AG04449 (cell line): ENCODE data around the gene TMED6.

Source experiments
- CTCF ChIA-PET: fragments of 350-600 bp; formaldehyde crosslinking; extraction: SDS; loops from one replicate; lab custom pipeline; 2021; ENCODE audit warnings: antibody characterized with exemption; lab: Yijun Ruan, JAX
- POLR2A ChIA-PET: fragments of 400-600, 350-600 bp; formaldehyde crosslinking; extraction: SDS; loops from one replicate; lab custom pipeline; 2020; ENCODE audit warnings: antibody characterized with exemption, inconsistent platforms; lab: Yijun Ruan, JAX
- DNase-seq: peaks from one replicate; pipeline ENCODE4 v3.0.0-alpha.2; 2010; ENCODE audit warnings: low read depth, low spot score
- H3K4me3 ChIP-seq: 2 replicates; pipeline ENCODE4 v1.5.1; 2011; ENCODE audit warnings: low read depth, mild to moderate bottlenecking, control low read depth, low read length
- TF ChIP-seq, protein P1 (sequence below): IDR thresholded peaks from one replicate; pipeline ENCODE4 v1.5.1; 2011; ENCODE audit warnings: mild to moderate bottlenecking, moderate library complexity, low read length, control low read depth, inconsistent platforms; ENCODE audit not compliant: insufficient read depth; ENCODE audit errors: missing control alignments

The TMED6 gene

DNA sequence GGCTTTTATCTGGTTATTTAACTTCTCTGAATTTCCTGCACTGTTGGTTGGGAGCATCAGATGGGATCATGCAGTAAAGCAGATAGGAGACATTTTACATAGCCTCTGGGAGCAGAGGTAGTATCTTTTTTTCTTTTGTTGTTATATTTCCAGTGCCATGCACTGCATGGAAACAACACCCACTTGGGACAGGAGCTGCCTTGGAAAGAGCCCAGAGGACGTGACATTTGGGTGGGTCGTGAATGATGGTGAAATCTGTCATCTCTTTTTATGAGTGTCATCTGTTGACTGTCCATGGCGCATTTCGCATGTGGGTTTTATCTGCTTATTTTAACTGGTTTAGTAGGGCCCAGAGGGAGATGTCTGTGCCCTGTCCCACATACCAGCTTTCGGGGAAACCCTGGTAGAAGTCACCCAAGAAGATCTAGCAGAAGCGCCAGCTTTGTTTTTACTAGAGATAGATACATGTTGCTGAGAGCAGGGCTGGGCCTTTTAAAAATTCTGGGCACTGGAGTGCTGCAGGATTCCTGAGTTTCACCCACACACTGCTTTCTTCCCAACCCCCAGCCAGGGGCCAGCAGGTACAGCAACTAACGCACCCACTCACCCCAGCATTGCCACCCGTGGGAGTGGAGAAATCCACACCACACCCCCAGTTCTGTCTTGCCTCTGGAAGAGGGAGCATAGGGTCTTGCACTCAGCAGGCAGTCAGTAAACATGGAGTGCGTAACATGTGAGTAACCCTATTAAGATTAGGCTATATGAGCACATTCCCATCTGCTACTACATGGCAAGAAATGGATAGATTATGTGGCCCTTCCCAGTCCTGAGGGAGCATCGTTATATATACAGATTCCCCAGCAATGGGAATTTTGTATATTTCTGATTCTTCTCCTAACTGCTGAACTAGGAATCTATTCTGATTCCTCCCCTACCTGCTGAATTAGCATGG lies 42.6 kb upstream of the TMED6 start:
- TF ChIP-seq, protein P1, sequence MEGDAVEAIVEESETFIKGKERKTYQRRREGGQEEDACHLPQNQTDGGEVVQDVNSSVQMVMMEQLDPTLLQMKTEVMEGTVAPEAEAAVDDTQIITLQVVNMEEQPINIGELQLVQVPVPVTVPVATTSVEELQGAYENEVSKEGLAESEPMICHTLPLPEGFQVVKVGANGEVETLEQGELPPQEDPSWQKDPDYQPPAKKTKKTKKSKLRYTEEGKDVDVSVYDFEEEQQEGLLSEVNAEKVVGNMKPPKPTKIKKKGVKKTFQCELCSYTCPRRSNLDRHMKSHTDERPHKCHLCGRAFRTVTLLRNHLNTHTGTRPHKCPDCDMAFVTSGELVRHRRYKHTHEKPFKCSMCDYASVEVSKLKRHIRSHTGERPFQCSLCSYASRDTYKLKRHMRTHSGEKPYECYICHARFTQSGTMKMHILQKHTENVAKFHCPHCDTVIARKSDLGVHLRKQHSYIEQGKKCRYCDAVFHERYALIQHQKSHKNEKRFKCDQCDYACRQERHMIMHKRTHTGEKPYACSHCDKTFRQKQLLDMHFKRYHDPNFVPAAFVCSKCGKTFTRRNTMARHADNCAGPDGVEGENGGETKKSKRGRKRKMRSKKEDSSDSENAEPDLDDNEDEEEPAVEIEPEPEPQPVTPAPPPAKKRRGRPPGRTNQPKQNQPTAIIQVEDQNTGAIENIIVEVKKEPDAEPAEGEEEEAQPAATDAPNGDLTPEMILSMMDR = no peak
- no peak for DNase-seq
- POLR2A ChIA-PET = no interaction called here

DNA sequence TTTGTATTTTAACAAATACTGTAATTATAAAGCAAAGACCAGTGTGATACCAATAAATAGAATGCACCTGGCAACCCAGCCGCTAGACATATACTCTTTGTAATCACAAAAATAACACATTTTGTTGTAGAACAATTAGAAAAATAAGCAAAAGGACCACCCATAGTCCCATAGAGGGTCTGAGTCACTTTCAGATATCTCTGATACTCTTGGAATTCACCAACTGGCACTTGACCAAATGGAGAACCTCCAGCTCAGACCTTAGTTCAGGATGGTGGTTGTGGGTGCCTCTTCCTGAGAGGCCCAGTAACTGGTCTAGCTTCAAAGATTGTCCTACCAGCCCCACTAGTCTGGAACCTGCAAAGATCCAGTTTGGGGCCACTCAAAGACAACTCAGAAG lies 35.0 kb upstream of the TMED6 start:
- POLR2A ChIA-PET = interaction anchor here (1.0 kb wide), 1 partner anchor 11 kb away, joined by 3 read pairs; no protein-coding TSS in a partner anchor
- CTCF ChIA-PET = interaction anchor here (1.0 to 4.8 kb wide), 4 partner anchors 9 to 368 kb away, joined by 3 to 27 read pairs (median 14); partner anchors contain the start of gene NOB1
- H3K4me3 ChIP-seq = no peak overlapping the region
- no peak for DNase-seq
- TF ChIP-seq, protein P1 = no peak

More for the DNA sequence above, 42.6 kb upstream of the TMED6 start:
- H3K4me3 ChIP-seq = no peak overlapping the region
- CTCF ChIA-PET = interaction anchor here (0.6 to 7.9 kb wide), 18 partner anchors 10 to 1133 kb away, joined by 3 to 154 read pairs (median 4); partner anchors contain the start of gene NOB1

DNA sequence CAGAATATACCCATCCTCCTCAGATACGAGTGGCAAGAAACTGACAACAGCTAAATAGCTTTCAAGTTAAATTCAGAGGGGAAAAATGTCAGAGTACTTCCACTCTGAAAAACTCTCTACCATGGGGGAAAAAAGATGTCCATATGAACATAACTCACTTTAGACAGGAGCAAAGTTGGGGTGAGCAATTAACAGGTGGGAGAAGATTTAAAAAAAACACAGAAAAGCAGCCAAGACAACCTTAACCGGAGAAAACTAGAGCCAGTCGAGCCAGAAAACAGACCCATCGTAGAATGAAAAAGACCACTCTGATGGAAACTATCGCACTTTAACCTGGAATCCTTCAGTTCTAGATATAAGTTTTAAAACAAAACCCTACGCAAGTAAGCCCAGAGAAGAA lies 33.4 kb upstream of the TMED6 start:
- TF ChIP-seq, protein P1 = no peak
- ChIA-PET CTCF (interaction anchor here (1.4 to 4.8 kb wide), 4 partner anchors 11 to 369 kb away, joined by 4 to 29 read pairs (median 14); partner anchors contain the start of gene NOB1), POLR2A (interaction anchor here (0.6 to 0.7 kb wide), 2 partner anchors 11 to 179 kb away, joined by 3 read pairs; no protein-coding TSS in a partner anchor)
- DNase-seq = no peak
- peak overlapping the region; percentile 88 for H3K4me3 ChIP-seq

DNA sequence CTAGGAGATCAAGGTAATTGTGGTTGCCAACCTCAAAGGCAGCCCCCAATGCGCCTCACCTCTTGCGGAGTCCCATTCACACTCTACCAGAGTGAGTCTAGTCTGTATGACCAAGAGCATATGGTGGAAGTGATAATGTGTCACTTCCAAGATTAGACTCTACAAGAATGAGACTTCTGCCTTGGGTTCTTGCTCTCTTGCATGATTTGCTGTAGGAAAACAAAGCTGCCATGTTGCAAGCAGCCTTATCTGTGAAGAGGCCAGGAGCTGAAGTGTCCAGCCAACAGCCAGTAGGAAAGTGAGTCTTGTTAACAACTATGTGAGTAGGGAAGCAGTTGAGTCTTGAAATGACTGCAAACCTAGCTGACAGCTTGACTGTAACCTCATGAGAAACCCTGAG lies 30.8 kb upstream of the TMED6 start:
- TF ChIP-seq, protein P1 = no peak
- ChIA-PET CTCF (interaction anchor here (2.3 to 4.3 kb wide), 2 partner anchors 14 to 17 kb away, joined by 6 to 29 read pairs; no protein-coding TSS in a partner anchor), POLR2A (no interaction called here)
- DNase-seq = no peak
- H3K4me3 ChIP-seq = no peak overlapping the region

DNA sequence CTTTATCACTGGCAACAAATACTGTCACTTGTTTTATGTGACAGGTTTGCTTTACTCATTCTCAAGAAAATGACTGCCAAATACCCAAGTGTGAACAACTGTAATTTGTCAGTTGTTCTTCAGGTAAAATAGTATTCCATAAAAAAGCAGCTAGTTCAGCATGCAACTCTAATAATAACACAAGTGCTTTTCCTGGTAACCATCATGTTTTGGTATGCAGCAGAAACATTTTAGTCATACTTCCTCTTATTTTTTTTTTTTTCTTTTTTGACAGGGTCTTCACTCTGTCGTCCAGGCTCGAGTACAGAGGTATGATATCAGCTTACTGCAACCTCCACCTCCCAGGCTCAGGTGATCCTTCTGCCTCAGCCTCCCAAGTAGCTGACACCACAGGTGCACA lies 29.6 kb upstream of the TMED6 start:
- DNase-seq = no peak
- TF ChIP-seq, protein P1 = no peak
- ChIA-PET CTCF (interaction anchor here (0.9 to 4.3 kb wide), 4 partner anchors 15 to 373 kb away, joined by 3 to 29 read pairs (median 4); partner anchors contain the start of gene NOB1), POLR2A (no interaction called here)
- no peak overlapping the region for H3K4me3 ChIP-seq

DNA sequence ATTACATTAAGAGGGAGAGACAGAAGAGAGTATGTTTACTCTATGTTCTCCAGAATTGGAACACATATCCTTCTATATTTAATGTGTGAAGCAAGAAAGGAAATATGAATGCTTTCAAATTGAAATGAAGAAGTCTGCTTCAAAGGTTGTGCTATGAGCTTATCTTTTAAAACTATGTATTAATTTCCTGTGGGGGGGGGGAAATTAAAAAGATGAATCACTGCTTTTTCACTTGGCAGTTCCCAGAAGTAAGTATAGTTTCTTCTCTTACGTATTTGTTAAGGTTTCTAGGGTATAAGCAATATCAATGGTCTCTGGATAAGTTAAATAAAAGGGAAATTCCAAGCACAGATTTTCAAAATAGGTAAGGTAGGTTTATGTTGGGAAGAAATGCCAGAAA lies 27.2 kb upstream of the TMED6 start:
- ChIA-PET POLR2A (no interaction called here), CTCF (interaction anchor here (0.5 to 1.5 kb wide), 4 partner anchors 17 to 325 kb away, joined by 3 read pairs; partner anchors contain the start of gene COG8)
- TF ChIP-seq, protein P1 = no peak
- no peak for DNase-seq
- H3K4me3 ChIP-seq = no peak overlapping the region
